K562 (cell line): ENCODE data around the gene NLGN2. TPM values are rescaled to one million over a fixed set of nuclear protein-coding genes. Genes with fewer than 3 reads are reported as not detected.

Experiments
- ATAC-seq: fragments of 200-7000 bp; cut with Tn5 transposase; 3 replicates; pipeline ENCODE4 v1.9.1; 2020; ENCODE audit warnings: moderate library complexity
- BruUV-seq: library from RNA; stranded (reverse); fragments of 400-500 nt; replicated peaks from 2 replicates; lab custom pipeline; 2021; lab: Mats Ljungman, UMichigan
- CTCF ChIA-PET: fragments of 300-600 bp; formaldehyde crosslinking; extraction: SDS; loops from one replicate; lab custom pipeline; 2021; ENCODE audit warnings: low intra/inter-chr PET ratio; lab: Yijun Ruan, JAX
- POLR2A ChIA-PET: fragments of 300-600, 350-650 bp; sonication (Branson Sonifier 250); formaldehyde crosslinking; extraction: SDS; loops from one replicate; lab custom pipeline; 2021; ENCODE audit warnings: antibody characterized with exemption, inconsistent platforms; lab: Yijun Ruan, JAX
- DNase-seq, 4 experiments: peaks; one replicate each; pipeline versions ENCODE4 v3.0.0 to v3.0.0-alpha.2; 2011 to 2018; ENCODE audit warnings: low spot score in 3 of 4, mixed read lengths in 3 of 4; ENCODE audit errors: extremely low read depth in 1 of 4
- FAIRE-seq: peaks from 2 replicates; lab custom pipeline; 2011; peaks lifted over from hg19 to GRCh38; lab: Jason Lieb, UNC
- H2AFZ ChIP-seq: 2 replicates; pipeline ENCODE4 v1.6.0; 2011; ENCODE audit warnings: low read depth, low read length, control low read depth, inconsistent platforms
- H3K27ac ChIP-seq: fragments of 200-600 bp; 3 replicates; pipeline ENCODE4 v1.8.0; 2011; ENCODE audit warnings: low read depth, mild to moderate bottlenecking, control low read depth, inconsistent platforms, low read length, moderate library complexity, mixed read lengths; ENCODE audit errors: extremely low read depth
- H3K27me3 ChIP-seq, 2 experiments: fragments of 300-600 bp in 1 of 2; 2 replicates in 1 of 2; 3 replicates in 1 of 2; pipeline versions ENCODE4 v1.6.0 to v1.8.0; 2011; ENCODE audit warnings: inconsistent platforms in 2 of 2, low read length in 2 of 2, mild to moderate bottlenecking in 1 of 2, mixed read lengths in 1 of 2, moderate library complexity in 1 of 2; ENCODE audit not compliant: control insufficient read depth in 2 of 2, insufficient read depth in 2 of 2
- H3K36me3 ChIP-seq: fragments of 300-600 bp; 3 replicates; pipeline ENCODE4 v1.8.0; 2011; ENCODE audit warnings: mild to moderate bottlenecking, low read length, inconsistent platforms; ENCODE audit not compliant: control insufficient read depth, insufficient read depth
- H3K4me1 ChIP-seq, 2 experiments: fragments of 200-600 bp in 1 of 2; replicated peaks in 1 of 2; 2 replicates in 1 of 2; 3 replicates in 1 of 2; pipeline versions ENCODE4 v1.5.1 to v1.8.0; 2011; ENCODE audit warnings: inconsistent platforms in 2 of 2, low read length in 2 of 2, mild to moderate bottlenecking in 1 of 2, mixed read lengths in 1 of 2, moderate library complexity in 1 of 2; ENCODE audit not compliant: control insufficient read depth in 2 of 2, insufficient read depth in 2 of 2
- H3K4me2 ChIP-seq: 2 replicates; pipeline ENCODE4 v1.6.1; 2011; ENCODE audit warnings: low read length, control low read depth, inconsistent platforms, mixed read lengths; ENCODE audit not compliant: insufficient read depth
- H3K4me3 ChIP-seq: fragments of 200-600 bp; sonication (generic), shearing (Covaris generic); 2 replicates; pipeline ENCODE4 v1.5.1; 2016; ENCODE audit warnings: control low read depth, inconsistent platforms
- H3K79me2 ChIP-seq: fragments of 200-600 bp; 3 replicates; pipeline ENCODE4 v1.8.0; 2011; ENCODE audit warnings: low read length, inconsistent platforms; ENCODE audit not compliant: control insufficient read depth, insufficient read depth
- H3K9ac ChIP-seq, 2 experiments: 2 replicates each; pipeline versions ENCODE4 v1.6.0 to v1.6.1; 2011; ENCODE audit warnings: low read depth in 2 of 2, low read length in 2 of 2, control low read depth in 1 of 2, inconsistent platforms in 1 of 2, mild to moderate bottlenecking in 1 of 2, mixed read lengths in 1 of 2; ENCODE audit not compliant: insufficient read depth in 1 of 2
- H3K9me1 ChIP-seq: one replicate; pipeline ENCODE4 v1.6.0; 2011; ENCODE audit warnings: inconsistent platforms, mild to moderate bottlenecking, low read length, moderate library complexity; ENCODE audit not compliant: control insufficient read depth, insufficient read depth
- H3K9me3 ChIP-seq: replicated peaks from 2 replicates; pipeline ENCODE4 v1.5.1; 2011; ENCODE audit warnings: low read depth, low read length, inconsistent platforms; ENCODE audit not compliant: control insufficient read depth, insufficient read depth
- H4K20me1 ChIP-seq: replicated peaks from 2 replicates; pipeline ENCODE4 v1.6.1; 2011; ENCODE audit warnings: low read length, inconsistent platforms, mixed read lengths; ENCODE audit not compliant: control insufficient read depth, insufficient read depth
- ARID2 ChIP-seq: fragments of 450-650 bp; IDR thresholded peaks from 2 replicates; pipeline ENCODE4 v1.6.1; 2017; ENCODE audit warnings: antibody characterized with exemption, mild to moderate bottlenecking
- CC2D1A ChIP-seq: fragments of 450-650 bp; IDR thresholded peaks from 2 replicates; pipeline ENCODE4 v1.6.1; 2017; ENCODE audit warnings: mild to moderate bottlenecking
- CREM ChIP-seq: IDR thresholded peaks from 2 replicates; pipeline ENCODE4 v1.6.1; 2014; ENCODE audit warnings: antibody characterized with exemption, low read depth
- HDAC6 ChIP-seq: IDR thresholded peaks from 2 replicates; pipeline ENCODE4 v1.6.1; 2012; ENCODE audit warnings: low read depth, mild to moderate bottlenecking, control low read depth, inconsistent platforms, low read length, moderate library complexity
- MBD2 ChIP-seq: sonication (generic); IDR thresholded peaks from 2 replicates; pipeline ENCODE4 v1.6.1; 2016; ENCODE audit warnings: low read depth, borderline replicate concordance
- NRF1 ChIP-seq, 2 experiments: fragments of 450-650 bp; IDR thresholded peaks in 1 of 2; conservative IDR thresholded peaks in 1 of 2; 2 replicates each; pipeline ENCODE4 v1.6.1; 2014; ENCODE audit warnings: mild to moderate bottlenecking in 2 of 2
- PHB ChIP-seq: fragments of 250-450 bp; sonication (Bioruptor Pico); IDR thresholded peaks from 2 replicates; pipeline ENCODE4 v1.5.0; 2021
- RB1 ChIP-seq: fragments of 450-650 bp; IDR thresholded peaks from 2 replicates; pipeline ENCODE4 v1.6.1; 2017; ENCODE audit warnings: low read depth, mild to moderate bottlenecking
- ZNF253 ChIP-seq: fragments of 250-450 bp; sonication (Bioruptor Pico); conservative IDR thresholded peaks from 2 replicates; pipeline ENCODE4 v1.6.1; 2021; ENCODE audit warnings: mild to moderate bottlenecking
- WGBS: fragments of 100-300 bp; shearing (Covaris generic); methylation state at CpG from one replicate; pipeline ENCODE4 v1.1.6; 2016; ENCODE audit warnings: low coverage, mixed read lengths; ENCODE audit not compliant: insufficient coverage; ENCODE audit errors: missing lambda C conversion rate; 5-methylcytosine and 5-hydroxymethylcytosine counted together
- in situ Hi-C: fragments of 300-500 bp; cut with MboI; formaldehyde crosslinking; loops from 4 replicates; pipeline ENCODE4 v1.15.0; 2018; ENCODE audit warnings: inconsistent platforms, mixed read lengths
- intact Hi-C: fragments of 100-400 bp; cut with micrococcal nuclease; formaldehyde crosslinking; loops from 2 replicates; pipeline ENCODE4 v1.14.2; 2022
- polyA plus RNA-seq, 8 experiments: library from polyadenylated mRNA; depleted of rRNA in 4 of 8; stranded (reverse) in 5 of 8; unstranded in 3 of 8; fragments of >200 nt; fragmentation: Nextera tagmentation in 2 of 8; fragmentation: Illumina TruSeq in 1 of 8; extraction: Ambion mirVana in 2 of 8; extraction: Trizol in 1 of 8; gene quantifications; 2 replicates each; pipeline versions ENCODE4 v1.2.1 to v1.2.3, GENCODE V29; 2011 to 2014; ENCODE audit warnings: inconsistent platforms in 1 of 8, missing spikeins in 1 of 8
- total RNA-seq, 7 experiments: library from RNA; depleted of rRNA in 6 of 7; stranded (reverse); fragments of >200 nt in 6 of 7; fragmentation: Illumina TruSeq in 2 of 7; extraction: Trizol in 2 of 7; gene quantifications; 2 replicates each; pipeline versions ENCODE4 v1.2.1 to v1.2.3, GENCODE V29; 2011 to 2021; ENCODE audit warnings: low replicate concordance in 1 of 7
- TF ChIP-seq, protein P1 (sequence below), 2 experiments: IDR thresholded peaks; 2 replicates each; pipeline ENCODE4 v1.6.1; 2011; ENCODE audit warnings: borderline replicate concordance in 1 of 2, control low read depth in 1 of 2, low read depth in 1 of 2, low read length in 1 of 2, mild to moderate bottlenecking in 1 of 2, mixed read lengths in 1 of 2, moderate library complexity in 1 of 2; ENCODE audit not compliant: insufficient read depth in 1 of 2, insufficient read length in 1 of 2, poor library complexity in 1 of 2, severe bottlenecking in 1 of 2; ENCODE audit errors: extremely low read depth in 1 of 2
- TF ChIP-seq, protein P2 (sequence below): fragments of 450-650 bp; formaldehyde crosslinking; IDR thresholded peaks from 2 replicates; pipeline ENCODE4 v1.4.0; 2022; ENCODE audit warnings: missing genetic modification characterization
- TF ChIP-seq, protein P3 (sequence below): IDR thresholded peaks from 2 replicates; pipeline ENCODE4 v1.6.1; 2011; ENCODE audit warnings: borderline replicate concordance, low read depth, mild to moderate bottlenecking, moderate library complexity, low read length; ENCODE audit not compliant: insufficient read depth, poor library complexity, severe bottlenecking
- TF ChIP-seq, protein P4 (sequence below): fragments of 450-650 bp; IDR thresholded peaks from 2 replicates; pipeline ENCODE4 v1.6.1; 2017; ENCODE audit warnings: antibody characterized with exemption

The NLGN2 gene
- total and polyA plus RNA-seq, 9 of the 15 experiments (the other 6 are each of a cell fraction or from before 2014, with no cell fraction given) = 0.11 to 7.8 (median 0.77) TPM

DNA sequence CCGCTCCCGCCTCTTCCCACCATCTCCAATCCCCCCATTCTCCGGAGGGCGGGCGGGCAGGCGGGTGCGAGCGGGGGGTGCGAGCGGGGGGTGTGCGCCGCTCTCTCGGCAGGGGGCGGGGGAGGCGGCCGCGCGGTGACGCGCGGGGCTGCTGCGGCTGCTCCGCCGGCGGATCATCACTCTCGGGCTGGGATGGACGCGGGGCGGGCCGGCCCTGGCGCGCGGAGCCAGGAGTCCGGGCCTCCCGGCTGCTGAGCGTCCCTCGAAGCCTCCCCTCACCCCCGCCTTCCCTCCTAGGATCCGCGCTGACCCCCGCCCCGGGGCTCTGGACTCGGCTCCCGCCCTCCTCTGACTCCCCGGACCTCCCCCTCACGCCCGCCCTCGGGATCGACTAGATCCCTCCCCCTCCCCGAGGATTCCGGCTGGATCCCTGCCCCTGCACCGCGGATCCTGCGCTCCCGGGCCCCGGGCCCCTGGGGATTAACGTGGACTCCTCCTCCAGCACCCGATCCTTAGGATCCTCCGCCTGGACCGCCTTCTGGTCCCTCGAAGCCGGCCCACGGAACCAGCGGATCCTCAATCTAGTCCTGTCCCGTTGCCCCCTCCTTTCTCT is 2.8 kb upstream of the NLGN2 start:
- BruUV-seq = no TSS peak
- Histone ChIP-seq H3K36me3 (peaks cover 6% of the 10 kb centered on the region; the same call in 1 of the 3 replicates), H3K9me1 (no peaks in the 10 kb centered on the region), H4K20me1 (no peaks in the 10 kb centered on the region), H3K9me3 (no peaks in the 10 kb centered on the region), H3K4me1 (peaks cover 11 to 25% of the 10 kb centered on the region in 2 experiments; a peak in 3 of 5 replicates), H3K27me3 (no peaks in the 10 kb centered on the region), H3K27ac (peak overlapping the region; percentile 78), H3K4me2 (peak overlapping the region; percentile 78), H3K79me2 (peaks cover 8% of the 10 kb centered on the region; the same call in 2 of the 3 replicates), H3K9ac (peak overlapping the region; percentile 67 to 87; a peak in 3 of 4 replicates), H2AFZ (peak overlapping the region; percentile 85), H3K4me3 (peak overlapping the region; percentile 68)
- CTCF ChIA-PET = no interaction called here
- in situ Hi-C loops = no loop called here
- intact Hi-C loops = loop anchor here (5.0 kb wide), 2 partner anchors 32 to 77 kb away; partner anchors contain the start of genes FGF11, POLR2A, SLC35G6 and TMEM102
- FAIRE-seq = no peak
- ATAC-seq = peak; percentile 63
- POLR2A ChIA-PET = interaction anchor here (0.8 to 1.8 kb wide), 6 partner anchors 13 to 174 kb away, joined by 3 to 23 read pairs (median 4); partner anchors contain the start of genes CD68, POLR2A and ZBTB4
- no CpG with 5 or more reads among the region's 65 CpGs for WGBS
- DNase-seq = peak in 2 of 4 experiments; percentile 67 to 71
- TF ChIP-seq MBD2 (no peak), PHB (CRISPR knock-in tag) (no peak), HDAC6 (no peak), RB1 (0 out of 2 replicates have a peak, but pooled peaks have one; percentile 37), CREM (peak; percentile 40), ARID2 (no peak), ZNF253 (CRISPR knock-in tag) (no peak), NRF1 (conservative IDR thresholded peaks at IDR 0.05 in 1 of 2, IDR thresholded peaks at IDR 0.05 in 1 of 2) (peak in 1 of 2 experiments; percentile 12; a peak in 1 of 4 replicates), CC2D1A (peak; percentile 99)
- TF ChIP-seq, protein P1, sequence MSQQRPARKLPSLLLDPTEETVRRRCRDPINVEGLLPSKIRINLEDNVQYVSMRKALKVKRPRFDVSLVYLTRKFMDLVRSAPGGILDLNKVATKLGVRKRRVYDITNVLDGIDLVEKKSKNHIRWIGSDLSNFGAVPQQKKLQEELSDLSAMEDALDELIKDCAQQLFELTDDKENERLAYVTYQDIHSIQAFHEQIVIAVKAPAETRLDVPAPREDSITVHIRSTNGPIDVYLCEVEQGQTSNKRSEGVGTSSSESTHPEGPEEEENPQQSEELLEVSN (IDR thresholded peaks at IDR 0.05; ENCODE audit: borderline replicate concordance in 1 of 2, extremely low read depth in 1 of 2, insufficient read depth in 1 of 2, insufficient read length in 1 of 2, low read depth in 1 of 2, low read length in 1 of 2, poor library complexity in 1 of 2, severe bottlenecking in 1 of 2) = peak in 1 of 2 experiments; percentile 35
- TF ChIP-seq, protein P2, sequence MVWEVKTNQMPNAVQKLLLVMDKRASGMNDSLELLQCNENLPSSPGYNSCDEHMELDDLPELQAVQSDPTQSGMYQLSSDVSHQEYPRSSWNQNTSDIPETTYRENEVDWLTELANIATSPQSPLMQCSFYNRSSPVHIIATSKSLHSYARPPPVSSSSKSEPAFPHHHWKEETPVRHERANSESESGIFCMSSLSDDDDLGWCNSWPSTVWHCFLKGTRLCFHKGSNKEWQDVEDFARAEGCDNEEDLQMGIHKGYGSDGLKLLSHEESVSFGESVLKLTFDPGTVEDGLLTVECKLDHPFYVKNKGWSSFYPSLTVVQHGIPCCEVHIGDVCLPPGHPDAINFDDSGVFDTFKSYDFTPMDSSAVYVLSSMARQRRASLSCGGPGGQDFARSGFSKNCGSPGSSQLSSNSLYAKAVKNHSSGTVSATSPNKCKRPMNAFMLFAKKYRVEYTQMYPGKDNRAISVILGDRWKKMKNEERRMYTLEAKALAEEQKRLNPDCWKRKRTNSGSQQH = no peak
- TF ChIP-seq, protein P3, sequence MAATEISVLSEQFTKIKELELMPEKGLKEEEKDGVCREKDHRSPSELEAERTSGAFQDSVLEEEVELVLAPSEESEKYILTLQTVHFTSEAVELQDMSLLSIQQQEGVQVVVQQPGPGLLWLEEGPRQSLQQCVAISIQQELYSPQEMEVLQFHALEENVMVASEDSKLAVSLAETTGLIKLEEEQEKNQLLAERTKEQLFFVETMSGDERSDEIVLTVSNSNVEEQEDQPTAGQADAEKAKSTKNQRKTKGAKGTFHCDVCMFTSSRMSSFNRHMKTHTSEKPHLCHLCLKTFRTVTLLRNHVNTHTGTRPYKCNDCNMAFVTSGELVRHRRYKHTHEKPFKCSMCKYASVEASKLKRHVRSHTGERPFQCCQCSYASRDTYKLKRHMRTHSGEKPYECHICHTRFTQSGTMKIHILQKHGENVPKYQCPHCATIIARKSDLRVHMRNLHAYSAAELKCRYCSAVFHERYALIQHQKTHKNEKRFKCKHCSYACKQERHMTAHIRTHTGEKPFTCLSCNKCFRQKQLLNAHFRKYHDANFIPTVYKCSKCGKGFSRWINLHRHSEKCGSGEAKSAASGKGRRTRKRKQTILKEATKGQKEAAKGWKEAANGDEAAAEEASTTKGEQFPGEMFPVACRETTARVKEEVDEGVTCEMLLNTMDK = no peak
- TF ChIP-seq, protein P4, sequence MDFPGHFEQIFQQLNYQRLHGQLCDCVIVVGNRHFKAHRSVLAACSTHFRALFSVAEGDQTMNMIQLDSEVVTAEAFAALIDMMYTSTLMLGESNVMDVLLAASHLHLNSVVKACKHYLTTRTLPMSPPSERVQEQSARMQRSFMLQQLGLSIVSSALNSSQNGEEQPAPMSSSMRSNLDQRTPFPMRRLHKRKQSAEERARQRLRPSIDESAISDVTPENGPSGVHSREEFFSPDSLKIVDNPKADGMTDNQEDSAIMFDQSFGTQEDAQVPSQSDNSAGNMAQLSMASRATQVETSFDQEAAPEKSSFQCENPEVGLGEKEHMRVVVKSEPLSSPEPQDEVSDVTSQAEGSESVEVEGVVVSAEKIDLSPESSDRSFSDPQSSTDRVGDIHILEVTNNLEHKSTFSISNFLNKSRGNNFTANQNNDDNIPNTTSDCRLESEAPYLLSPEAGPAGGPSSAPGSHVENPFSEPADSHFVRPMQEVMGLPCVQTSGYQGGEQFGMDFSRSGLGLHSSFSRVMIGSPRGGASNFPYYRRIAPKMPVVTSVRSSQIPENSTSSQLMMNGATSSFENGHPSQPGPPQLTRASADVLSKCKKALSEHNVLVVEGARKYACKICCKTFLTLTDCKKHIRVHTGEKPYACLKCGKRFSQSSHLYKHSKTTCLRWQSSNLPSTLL = peak; percentile 95
